HG03457 (cell line): ENCODE data around the gene CUBN.

Experiments
- ATAC-seq: cut with Tn5 transposase; IDR thresholded peaks from one replicate; pipeline ENCODE4 v1.9.1; 2021; ENCODE audit warnings: moderate number of reproducible peaks; ENCODE audit not compliant: unreplicated experiment

Gene CUBN

DNA sequence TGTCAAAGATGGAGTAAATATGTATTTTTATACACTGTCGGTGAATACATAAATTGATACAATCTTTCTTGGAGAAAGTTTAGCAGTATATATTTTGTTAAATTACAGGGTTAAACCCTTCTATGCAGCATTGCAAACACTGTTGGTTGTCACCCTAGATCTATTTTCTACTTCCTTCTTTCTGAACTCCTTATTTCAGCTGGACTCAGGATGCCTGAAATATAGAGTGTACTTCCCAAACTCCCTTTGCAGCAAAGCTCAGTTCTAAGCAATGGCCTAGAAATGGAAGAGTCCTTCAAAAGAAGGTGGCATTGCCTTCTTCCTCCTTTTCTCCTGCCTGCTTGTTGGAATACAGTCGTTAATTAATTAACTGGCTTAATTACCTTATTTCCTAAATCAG, 20.6 kb downstream of the CUBN start:
- ATAC-seq = no peak

DNA sequence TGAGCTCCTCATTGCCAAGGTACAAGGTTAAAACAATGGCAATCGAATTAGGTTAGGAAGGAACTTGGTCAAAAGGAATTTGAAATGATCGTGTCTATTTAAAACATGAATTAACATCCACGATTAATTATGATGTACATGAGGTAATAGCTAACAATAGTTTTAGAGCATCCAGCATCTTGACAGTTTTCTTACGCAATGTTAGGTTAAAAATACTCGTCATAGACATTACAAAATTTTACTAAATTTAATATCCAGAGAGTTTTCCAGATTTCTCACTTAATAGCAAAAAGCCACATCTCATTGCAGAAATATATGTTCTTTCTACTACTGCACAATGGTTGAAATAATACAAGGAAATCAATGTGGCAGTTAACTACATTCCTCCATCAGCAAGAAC, 22.6 kb downstream of the CUBN start:
- ATAC-seq = no peak

- ATAC-seq = no peak
Measured at GRCh38 chr10:17101910-17102266, 27.7 kb downstream of the CUBN start.

GRCh38 chr10:17101257-17101909, 28.2 kb downstream of the CUBN start:
- ATAC-seq = no peak

DNA sequence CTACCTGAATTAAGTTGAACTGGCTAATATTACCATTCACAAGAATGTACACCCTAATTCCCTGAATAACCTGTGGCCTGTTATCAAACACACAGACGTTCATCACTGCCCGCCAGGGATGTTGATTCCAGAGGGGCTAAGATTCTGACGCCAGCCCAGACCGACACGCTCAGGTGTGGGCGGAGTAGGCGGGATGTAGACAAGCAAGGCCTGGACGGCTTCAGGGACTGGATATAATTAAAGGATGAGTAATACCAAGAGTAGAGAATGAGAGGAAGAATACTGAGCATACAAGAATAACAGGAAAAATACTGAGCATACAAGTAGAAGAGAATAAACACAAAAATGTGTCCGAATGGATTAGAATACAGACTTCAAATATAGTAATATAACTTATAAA, 29.0 kb downstream of the CUBN start:
- ATAC-seq = no peak

DNA sequence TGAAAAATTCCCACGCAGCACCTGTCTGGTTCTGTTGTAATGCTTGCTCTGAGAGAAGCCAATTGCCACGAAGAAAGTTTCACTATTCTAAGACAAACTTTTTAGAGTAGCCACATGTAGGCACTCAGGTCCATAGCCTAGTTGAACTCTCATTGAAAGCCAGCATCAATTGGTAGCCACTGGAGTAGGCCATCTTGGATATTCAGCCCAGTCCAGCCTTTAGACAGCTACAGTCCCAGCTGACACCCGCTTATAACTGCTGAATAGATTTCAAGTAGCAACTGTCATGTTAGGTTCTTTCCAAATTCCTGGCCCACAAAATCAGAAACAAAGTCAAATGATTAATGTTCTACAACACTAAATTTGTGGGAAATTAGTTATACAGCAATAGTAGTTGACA, 31.6 kb downstream of the CUBN start:
- ATAC-seq = no peak

DNA sequence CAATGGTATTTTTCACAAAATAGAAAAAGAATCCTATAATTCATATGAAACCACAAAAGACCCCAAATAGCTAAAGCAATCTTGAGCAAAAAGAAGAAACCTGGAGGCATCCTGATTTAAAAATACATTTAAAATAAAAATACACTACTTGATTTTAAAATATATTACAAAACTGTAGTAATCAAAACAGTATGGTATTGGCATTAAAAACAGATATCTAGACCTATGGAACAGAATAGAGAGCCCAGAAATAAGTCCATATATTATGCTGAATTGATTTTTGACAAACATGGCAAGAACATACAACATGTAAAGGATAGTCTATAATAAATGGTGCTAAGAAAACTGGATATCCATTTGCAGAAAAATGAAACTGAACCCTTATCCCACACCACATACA, 34.8 kb downstream of the CUBN start:
- ATAC-seq = no peak

GRCh38 chr10:17092986-17093803, 36.4 kb downstream of the CUBN start:
- ATAC-seq = no peak

DNA sequence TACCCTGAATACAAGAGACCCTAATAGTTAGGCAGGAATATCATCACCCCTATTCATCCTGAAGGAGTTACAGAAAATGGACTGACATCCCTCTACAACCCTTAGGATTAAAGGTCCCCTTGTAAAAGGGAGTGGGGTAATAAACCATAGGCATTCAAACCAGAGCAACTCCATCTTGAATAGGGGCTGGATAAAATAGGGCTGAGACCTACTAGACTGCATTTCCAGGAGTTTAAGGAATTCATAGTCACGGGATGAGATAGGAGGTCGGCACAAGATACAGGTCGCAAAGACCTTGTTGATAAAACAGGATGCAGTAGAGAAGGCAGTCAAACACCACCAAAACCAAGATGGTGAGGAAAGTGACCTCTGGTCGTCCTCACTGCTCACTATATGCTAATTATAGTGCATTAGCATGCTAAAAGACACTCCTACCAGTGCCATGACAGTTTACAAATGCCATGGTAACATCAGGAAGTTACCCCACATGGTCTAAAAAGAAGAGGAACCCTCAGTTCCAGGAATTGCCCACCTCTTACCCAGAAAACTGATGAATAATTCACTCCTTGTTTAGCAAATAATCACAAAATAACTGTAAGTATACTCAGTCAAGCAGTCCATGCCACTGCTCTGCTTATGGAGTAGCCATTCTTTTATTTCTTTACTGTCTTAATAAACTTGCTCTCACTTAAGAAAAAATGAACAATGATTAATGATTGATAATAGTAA, 37.2 kb downstream of the CUBN start:
- no peak for ATAC-seq

DNA sequence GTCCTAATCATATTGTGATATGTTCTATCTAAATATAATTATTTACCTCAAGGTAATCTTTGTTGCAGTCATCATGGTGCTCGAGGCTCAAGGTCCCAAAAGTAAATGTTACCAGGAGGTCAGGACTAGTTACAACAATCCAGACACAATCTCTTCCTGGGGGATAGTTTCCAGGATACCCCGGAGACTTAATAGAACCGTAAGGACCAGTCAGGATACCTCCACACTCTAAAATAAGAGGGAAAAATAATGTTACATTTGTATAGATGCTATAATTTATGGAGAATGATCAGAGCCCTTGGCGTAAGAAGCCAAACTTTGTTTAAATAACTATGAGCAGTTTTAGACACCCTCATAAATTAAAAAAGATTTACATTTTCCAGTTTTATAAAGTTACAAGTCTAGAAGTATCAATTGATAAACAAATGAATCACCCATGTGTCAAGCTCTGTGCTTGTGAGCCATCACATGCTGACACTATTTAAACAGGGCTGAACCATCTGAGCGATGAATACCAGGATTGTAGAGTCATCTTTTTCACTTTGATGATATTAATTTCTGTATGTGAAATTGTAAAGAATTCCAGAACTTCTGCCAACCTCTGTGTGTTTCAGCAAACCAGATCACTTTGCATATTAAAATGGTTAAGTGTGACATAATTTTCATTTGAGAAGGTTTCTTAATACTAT, 41.3 kb downstream of the CUBN start:
- no peak for ATAC-seq

DNA sequence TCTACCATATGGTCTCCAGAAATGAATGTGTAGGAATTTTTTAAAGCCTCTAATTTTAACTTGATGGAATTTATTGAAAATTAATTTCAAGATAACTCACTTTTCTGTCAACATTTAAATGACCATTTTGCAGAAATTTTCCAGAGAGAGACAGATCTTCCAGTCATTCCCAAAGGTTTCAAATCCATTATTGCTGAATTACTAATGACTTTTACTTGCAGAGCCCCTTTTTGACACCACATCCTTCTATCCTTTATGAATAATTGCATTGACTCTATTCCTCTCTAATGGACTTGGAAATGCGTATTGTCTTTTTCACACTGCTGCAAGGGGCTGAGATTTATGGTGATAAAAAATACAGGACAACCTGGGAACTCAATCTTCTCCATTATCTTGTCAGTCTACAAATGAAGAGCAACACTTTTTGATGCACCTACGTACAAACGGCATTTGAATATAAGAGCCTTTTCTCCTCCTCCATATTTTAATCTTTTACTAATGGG, 42.7 kb downstream of the CUBN start:
- ATAC-seq = no peak

- no peak for ATAC-seq
Measured at GRCh38 chr10:17085011-17085725, 44.4 kb downstream of the CUBN start.

GRCh38 chr10:17084258-17084657, 45.4 kb downstream of the CUBN start:
- ATAC-seq = no peak

DNA sequence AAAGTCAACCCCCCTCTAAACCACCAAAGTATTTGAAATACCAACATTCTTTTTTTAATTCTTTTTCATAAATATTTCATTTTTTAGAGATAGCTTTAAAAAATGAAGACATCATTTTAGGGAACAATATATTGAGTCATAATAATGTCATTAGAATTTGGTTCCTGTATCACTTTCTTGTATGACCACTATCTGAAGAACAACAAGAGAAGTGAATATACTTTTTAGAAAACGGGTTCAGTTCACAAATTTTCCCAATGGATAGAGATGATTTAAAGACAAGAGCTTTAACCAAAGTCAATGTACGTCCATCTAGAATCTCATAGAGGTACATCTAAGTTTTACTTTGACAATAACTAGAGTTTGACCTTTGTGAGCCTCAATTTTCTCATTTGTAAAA, 48.2 kb downstream of the CUBN start:
- ATAC-seq = no peak

DNA sequence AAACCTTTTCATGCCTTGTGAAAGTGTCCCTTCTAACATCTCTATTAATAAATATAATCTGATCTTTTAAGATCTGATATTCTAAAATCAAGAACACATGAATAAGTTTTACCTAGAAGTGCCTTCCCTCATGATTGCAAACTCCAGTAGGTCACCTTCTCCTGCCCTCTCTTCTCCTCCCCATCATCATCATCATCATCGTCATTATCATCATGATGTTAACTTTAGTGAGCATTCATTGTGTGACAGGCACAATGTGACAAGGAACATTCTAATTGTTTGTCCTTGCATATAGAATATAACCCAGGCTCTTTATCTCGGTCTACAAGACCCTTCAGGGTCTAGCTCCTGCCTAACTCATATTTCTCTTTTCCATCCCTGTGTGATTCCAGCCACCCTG, 51.7 kb downstream of the CUBN start:
- ATAC-seq = no peak

DNA sequence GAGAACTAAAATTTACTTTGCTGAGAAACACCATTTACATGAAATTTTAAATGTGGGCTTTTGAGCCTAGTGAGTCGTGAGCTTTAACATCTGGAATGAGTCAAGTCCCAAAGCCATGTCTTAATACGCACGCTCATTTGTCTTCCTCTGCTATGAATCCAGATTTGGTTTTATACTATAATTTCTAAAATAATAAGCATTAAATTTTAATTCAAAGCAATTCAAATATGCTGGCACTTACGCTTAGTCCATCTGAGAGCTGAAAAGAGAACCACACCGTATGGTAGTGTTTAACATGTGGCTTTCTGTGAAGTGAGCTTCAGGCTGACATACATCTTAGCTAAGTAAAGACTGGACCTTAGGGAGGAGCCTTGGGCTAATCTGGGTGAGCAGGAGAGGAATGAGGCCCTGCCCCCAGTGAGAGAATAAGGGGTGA, 52.2 kb downstream of the CUBN start:
- no peak for ATAC-seq

- ATAC-seq = no peak
Measured at GRCh38 chr10:17076626-17077345, 52.8 kb downstream of the CUBN start.

GRCh38 chr10:17075533-17076359, 53.9 kb downstream of the CUBN start:
- no peak for ATAC-seq

- ATAC-seq = no peak
Measured at GRCh38 chr10:17074541-17074847, 55.1 kb downstream of the CUBN start.
